Stimulated activated CD4-positive, alpha-beta T cell treated with anti-CD3 and anti-CD28 coated beads, TNF-alpha, amount 100 ng/mL, for 1 hour (primary cell): ENCODE results near the gene NARF.
"Not testable (repeated sequence)": the region's sequence is repeated elsewhere in the genome, so short reads cannot be mapped to it uniquely, and the experiment has no call there.

Source experiments
- DNase-seq, 3 donors: peaks; one replicate each; pipeline ENCODE4 v3.0.0-alpha.2; 2020; ENCODE audit warnings: low read depth in 3 of 3, low spot score in 1 of 3

Gene NARF

GRCh38 chr17:82458179-82458884 is at the start of gene NARF:
TSS of gene NARF (plus strand) at chr17:82458741. CDS start at chr17:82458804, 63 bp downstream.
- DNase-seq = peak; percentile 84 to 92 (median 91)

- DNase-seq = no peak
Measured at GRCh38 chr17:82408938-82409318, 49.6 kb upstream of the NARF start.

GRCh38 chr17:82410014-82410716 is 48.4 kb upstream of the NARF start:
- no peak for DNase-seq

- DNase-seq = no peak
Measured at GRCh38 chr17:82411396-82412053, 47.0 kb upstream of the NARF start.

- DNase-seq = not testable (repeated sequence)
Measured at GRCh38 chr17:82412081-82412480, 46.5 kb upstream of the NARF start.

GRCh38 chr17:82412535-82413520 is 45.7 kb upstream of the NARF start:
- no peak for DNase-seq

GRCh38 chr17:82414548-82415281 is 43.8 kb upstream of the NARF start:
- peak; percentile 33 to 57 (median 45) for DNase-seq

GRCh38 chr17:82415336-82415735 is 43.2 kb upstream of the NARF start:
- no peak for DNase-seq

GRCh38 chr17:82415786-82416185 is 42.8 kb upstream of the NARF start:
- no peak for DNase-seq

GRCh38 chr17:82416264-82416663 is 42.3 kb upstream of the NARF start:
- DNase-seq = no peak

GRCh38 chr17:82416771-82417170 is 41.8 kb upstream of the NARF start:
- DNase-seq = no peak

- DNase-seq = peak; percentile 55 to 79 (median 74)
Measured at GRCh38 chr17:82418001-82418986, 40.2 kb upstream of the NARF start, which contains the start of the genes HEXD and OGFOD3. TSS of gene HEXD (plus strand) at chr17:82418347. CDS start at chr17:82419800, 1,453 bp downstream. TSS of gene OGFOD3 (minus strand) at chr17:82418586. CDS start at chr17:82418485, 101 bp downstream.

GRCh38 chr17:82419540-82419939 is 39.0 kb upstream of the NARF start:
- no peak for DNase-seq

- peak in 1 of 3 donors; percentile 48 for DNase-seq
Measured at GRCh38 chr17:82424001-82424862, 34.3 kb upstream of the NARF start.

- DNase-seq = no peak
Measured at GRCh38 chr17:82424863-82425159, 33.7 kb upstream of the NARF start.

GRCh38 chr17:82428546-82428945 is 30.0 kb upstream of the NARF start:
- DNase-seq = no peak

- no peak for DNase-seq
Measured at GRCh38 chr17:82429824-82430223, 28.7 kb upstream of the NARF start.

- no peak for DNase-seq
Measured at GRCh38 chr17:82432017-82432416, 26.5 kb upstream of the NARF start.
